ENCODE data around the gene AARSD1. TPM values are rescaled to one million over a fixed set of nuclear protein-coding genes. Genes with fewer than 3 reads are reported as not detected.
"Not testable (repeated sequence)": the region's sequence is repeated elsewhere in the genome, so short reads cannot be mapped to it uniquely, and the experiment has no call there.

Gene AARSD1
- total RNA-seq, 6 donors from 2014 or later, result 10.9 to 70.2 (median 23.6) TPM

DNA sequence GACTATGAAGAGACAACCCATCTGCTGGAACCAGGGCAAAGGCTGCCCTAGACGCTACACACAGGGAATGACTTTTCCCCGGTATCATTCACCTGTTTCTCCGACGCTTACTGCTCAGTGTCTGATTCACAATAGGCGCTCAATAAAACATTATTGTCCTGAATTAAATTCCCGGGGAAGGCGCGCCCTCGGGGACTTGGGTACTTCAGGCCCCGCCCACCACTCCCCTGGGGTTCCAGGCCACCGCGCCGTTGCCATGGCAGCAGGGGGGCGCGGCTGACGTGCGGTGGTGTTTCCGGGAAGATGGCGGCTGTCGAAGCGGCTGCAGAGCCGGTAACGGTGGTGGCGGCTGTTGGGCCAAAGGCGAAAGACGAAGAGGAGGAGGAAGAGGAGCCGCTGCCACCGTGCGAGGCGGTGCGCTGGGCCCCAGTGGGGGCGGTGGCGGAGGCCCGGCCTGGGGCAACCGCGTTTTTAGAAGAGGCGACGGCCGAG, 16.1 kb upstream of the AARSD1 start, which contains the start of gene RUNDC1:
Gene RUNDC1 (plus strand): TSS at position 292 of the 492 bp plus-strand sequence. CDS start 12 bp downstream, at position 304.
- H3K27ac ChIP-seq, result peak within 1 kb of the TSS; percentile 79 to 90 (median 85)
- no peaks in the 10 kb centered on the region for H3K27me3 ChIP-seq
- DNase-seq, result peak; percentile 97 to 98
- H3K36me3 ChIP-seq, result peaks cover 0 to 5% (median 0%) of the 10 kb centered on the region in 4 donors
- no peaks in the 10 kb centered on the region for H3K9me3 ChIP-seq
- no peak for TF ChIP-seq EP300 (IDR thresholded peaks at IDR 0.05)
- TF ChIP-seq, protein P1, sequence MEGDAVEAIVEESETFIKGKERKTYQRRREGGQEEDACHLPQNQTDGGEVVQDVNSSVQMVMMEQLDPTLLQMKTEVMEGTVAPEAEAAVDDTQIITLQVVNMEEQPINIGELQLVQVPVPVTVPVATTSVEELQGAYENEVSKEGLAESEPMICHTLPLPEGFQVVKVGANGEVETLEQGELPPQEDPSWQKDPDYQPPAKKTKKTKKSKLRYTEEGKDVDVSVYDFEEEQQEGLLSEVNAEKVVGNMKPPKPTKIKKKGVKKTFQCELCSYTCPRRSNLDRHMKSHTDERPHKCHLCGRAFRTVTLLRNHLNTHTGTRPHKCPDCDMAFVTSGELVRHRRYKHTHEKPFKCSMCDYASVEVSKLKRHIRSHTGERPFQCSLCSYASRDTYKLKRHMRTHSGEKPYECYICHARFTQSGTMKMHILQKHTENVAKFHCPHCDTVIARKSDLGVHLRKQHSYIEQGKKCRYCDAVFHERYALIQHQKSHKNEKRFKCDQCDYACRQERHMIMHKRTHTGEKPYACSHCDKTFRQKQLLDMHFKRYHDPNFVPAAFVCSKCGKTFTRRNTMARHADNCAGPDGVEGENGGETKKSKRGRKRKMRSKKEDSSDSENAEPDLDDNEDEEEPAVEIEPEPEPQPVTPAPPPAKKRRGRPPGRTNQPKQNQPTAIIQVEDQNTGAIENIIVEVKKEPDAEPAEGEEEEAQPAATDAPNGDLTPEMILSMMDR (IDR thresholded peaks at IDR 0.05), result no peak
- TF ChIP-seq POLR2AphosphoS5 (IDR thresholded peaks at IDR 0.05), result peak; percentile 61 to 81
- TF ChIP-seq POLR2A (IDR thresholded peaks at IDR 0.05), result peak in 2 of 4 donors; percentile 74 to 78
- peak; percentile 91 to 97 for ATAC-seq (ENCODE audit: low FRiP score in 2 of 2)
- H3K4me1 ChIP-seq, result peaks cover 16 to 47% (median 34%) of the 10 kb centered on the region in 4 donors
- peak within 1 kb of the TSS; percentile 53 to 95 (median 90) for H3K4me3 ChIP-seq
- 0 to 1% methylated on average over 16 to 25 of the region's 39 CpGs for WGBS, 2 donors

DNA sequence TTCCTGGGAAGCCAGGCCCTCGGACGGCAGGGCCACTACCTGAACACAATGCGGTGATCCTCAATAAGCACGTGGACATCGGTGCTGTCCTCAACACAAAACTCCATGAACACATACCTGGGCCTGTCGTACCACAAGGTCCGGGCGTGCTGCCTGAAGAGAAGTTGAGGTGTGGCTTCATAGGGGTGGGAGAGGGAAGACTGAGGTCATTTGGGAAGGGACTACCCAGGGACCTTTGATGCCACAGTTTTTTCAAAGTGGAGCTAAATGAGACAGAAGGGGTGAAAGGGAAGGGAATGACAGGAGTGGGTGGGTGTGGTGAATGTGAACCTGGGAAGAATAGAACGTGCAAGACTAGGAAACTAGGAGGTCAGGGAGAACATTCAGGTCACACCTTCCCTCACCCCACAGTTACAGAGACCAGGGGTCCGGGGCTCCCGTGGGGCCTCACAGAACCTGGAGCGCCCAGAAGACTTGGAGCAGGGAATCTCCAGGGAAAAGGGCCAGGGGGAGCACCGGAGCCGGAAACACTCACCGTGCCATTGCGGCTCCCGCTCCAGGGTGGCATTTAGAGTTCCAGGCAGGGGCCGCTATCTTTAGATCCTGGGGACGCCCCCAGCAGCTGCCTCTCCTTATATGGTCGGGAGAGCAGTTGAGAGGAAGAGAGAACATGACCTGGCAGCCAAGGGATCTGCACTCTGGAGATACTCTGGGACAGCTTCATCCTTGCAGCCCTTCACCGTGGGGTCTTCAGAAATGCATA, 15.4 kb upstream of the AARSD1 start, which contains the start of gene PTGES3L:
Gene PTGES3L (minus strand): TSS at position 570 of the 763 bp plus-strand sequence. CDS start 27 bp downstream, at position 543.
- WGBS, 2 donors, result 37 to 45% methylated on average over 20 of the region's 21 CpGs
- Histone ChIP-seq H3K4me3 (peak within 1 kb of the TSS; percentile 53 to 95 (median 90)), H3K27me3 (no peaks in the 10 kb centered on the region), H3K9me3 (no peaks in the 10 kb centered on the region), H3K4me1 (peaks cover 16 to 42% (median 30%) of the 10 kb centered on the region in 4 donors), H3K27ac (peak within 1 kb of the TSS; percentile 79 to 90 (median 85)), H3K36me3 (no peaks in the 10 kb centered on the region)
- DNase-seq (peak; percentile 44 to 69), ATAC-seq (ENCODE audit: low FRiP score in 2 of 2) (peak; percentile 42 to 61)
- TF ChIP-seq POLR2A (IDR thresholded peaks at IDR 0.05), result no peak
- TF ChIP-seq, protein P1 (IDR thresholded peaks at IDR 0.05), result no peak
- no peak for TF ChIP-seq EP300 (IDR thresholded peaks at IDR 0.05)
- no peak for TF ChIP-seq POLR2AphosphoS5 (IDR thresholded peaks at IDR 0.05)

DNA sequence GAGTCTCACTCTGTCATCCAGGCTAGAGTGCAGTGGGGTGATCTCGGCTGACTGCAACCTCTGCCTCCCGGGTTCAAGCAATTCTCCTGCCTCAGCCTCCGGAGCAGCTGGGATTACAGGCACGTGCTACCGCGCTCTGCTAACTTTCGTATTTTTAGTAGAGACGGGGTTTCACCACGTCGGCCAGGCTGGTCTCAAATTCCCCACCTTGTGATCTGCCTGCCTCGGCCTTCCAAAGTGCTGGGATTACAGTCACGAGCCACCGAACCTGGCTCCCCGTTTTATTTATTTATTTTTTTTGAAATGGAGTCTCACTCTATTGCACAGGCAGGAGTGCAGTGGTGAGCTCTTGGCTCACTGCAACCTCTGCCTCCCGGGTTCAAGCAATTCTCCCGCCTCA, 11.4 kb upstream of the AARSD1 start:
- H3K27me3 ChIP-seq; ATAC-seq (ENCODE audit: low FRiP score in 2 of 2); H3K36me3 ChIP-seq; H3K9me3 ChIP-seq; H3K4me3 ChIP-seq; DNase-seq; H3K27ac ChIP-seq: not testable (repeated sequence)
- peaks cover 8 to 12% (median 10%) of the 10 kb centered on the region in 4 donors for H3K4me1 ChIP-seq
- 87 to 91% methylated on average over 16 of the region's 16 CpGs for WGBS, 2 donors

DNA sequence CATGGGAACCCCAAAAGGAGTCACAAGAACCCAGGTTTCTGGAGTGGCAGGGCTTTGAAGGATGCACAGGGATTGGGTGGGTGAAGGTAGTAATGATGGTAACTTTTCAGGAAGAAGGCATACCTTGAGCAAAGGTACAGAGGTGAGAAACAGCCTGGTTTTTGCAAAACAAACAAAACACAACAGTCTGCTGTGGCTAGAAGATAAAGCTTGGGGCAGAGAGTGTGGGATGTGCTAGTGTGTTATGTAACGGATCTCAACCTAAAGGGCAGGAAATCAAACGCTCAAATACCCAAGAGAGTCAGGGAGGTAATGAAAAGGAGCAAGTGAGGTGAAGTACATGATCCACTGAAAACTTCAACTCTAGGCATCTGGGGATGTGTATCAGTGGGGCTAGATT, 11.0 kb upstream of the AARSD1 start:
- Histone ChIP-seq H3K36me3 (no peaks in the 10 kb centered on the region), H3K27ac (no peak overlapping the region), H3K4me1 (peaks cover 8 to 11% (median 9%) of the 10 kb centered on the region in 4 donors), H3K9me3 (no peaks in the 10 kb centered on the region), H3K27me3 (no peaks in the 10 kb centered on the region), H3K4me3 (no peak overlapping the region)
- TF ChIP-seq, protein P1 (IDR thresholded peaks at IDR 0.05), result no peak
- TF ChIP-seq EP300 (IDR thresholded peaks at IDR 0.05) (no peak), POLR2AphosphoS5 (IDR thresholded peaks at IDR 0.05) (no peak), POLR2A (IDR thresholded peaks at IDR 0.05) (no peak)
- no peak for DNase-seq
- ATAC-seq (ENCODE audit: low FRiP score in 2 of 2), result no peak
- WGBS, 2 donors, result 49 to 55% methylated on average over 2 of the region's 2 CpGs

DNA sequence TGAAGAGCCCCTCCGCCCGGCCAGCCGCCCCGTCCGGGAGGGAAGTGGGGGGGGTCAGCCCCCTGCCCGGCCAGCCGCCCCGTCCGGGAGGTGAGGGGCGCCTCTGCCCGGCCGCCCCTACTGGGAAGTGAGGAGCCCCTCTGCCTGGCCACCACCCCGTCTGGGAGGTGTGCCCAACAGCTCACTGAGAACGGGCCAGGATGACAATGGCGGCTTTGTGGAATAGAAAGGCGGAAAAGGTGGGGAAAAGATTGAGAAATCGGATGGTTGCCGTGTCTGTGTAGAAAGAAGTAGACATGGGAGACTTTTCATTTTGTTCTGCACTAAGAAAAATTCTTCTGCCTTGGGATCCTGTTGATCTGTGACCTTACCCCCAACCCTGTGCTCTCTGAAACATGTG, 9.1 kb upstream of the AARSD1 start:
- H3K9me3 ChIP-seq; DNase-seq; ATAC-seq (ENCODE audit: low FRiP score in 2 of 2); H3K36me3 ChIP-seq; H3K4me1 ChIP-seq; H3K27me3 ChIP-seq; H3K4me3 ChIP-seq; H3K27ac ChIP-seq: not testable (repeated sequence)
- no CpG with 5 or more reads among the region's 18 CpGs for WGBS, 2 donors

All from upper lobe of left lung (tissue), 6 donors.